A673 (cell line): ENCODE results near the gene APC. TPM values are rescaled to one million over a fixed set of nuclear protein-coding genes. Genes with fewer than 3 reads are reported as not detected.

Experiments used
- BruUV-seq: library from RNA; stranded (reverse); fragments of 400-500 nt; replicated peaks from 2 replicates; lab custom pipeline; 2021; lab: Mats Ljungman, UMichigan
- CTCF ChIA-PET: fragments of 300-600 bp; sonication (Branson Sonifier 250); formaldehyde crosslinking; loops from one replicate; lab custom pipeline; 2022; ENCODE audit warnings: antibody characterized with exemption; lab: Charles Lee
- POLR2A ChIA-PET: fragments of 300-600 bp; sonication (Branson Sonifier 250); formaldehyde crosslinking; loops from one replicate; lab custom pipeline; 2022; ENCODE audit warnings: antibody characterized with exemption; ENCODE audit not compliant: low non-redundant PET; lab: Charles Lee
- DNase-seq: peaks from one replicate; pipeline ENCODE4 v3.0.0-alpha.2; 2015; ENCODE audit warnings: low spot score
- H3K27ac ChIP-seq: fragments of 200-600 bp; sonication (generic); 2 replicates; pipeline ENCODE4 v1.5.1; 2016; ENCODE audit warnings: mixed run types, low read depth, mild to moderate bottlenecking, mixed read lengths, antibody characterized with exemption, low read length; ENCODE audit not compliant: poor library complexity, severe bottlenecking
- H3K27me3 ChIP-seq: fragments of 200-600 bp; sonication (generic); replicated peaks from 2 replicates; pipeline ENCODE4 v1.6.1; 2017; ENCODE audit warnings: mixed run types, low read depth, mild to moderate bottlenecking, mixed read lengths, antibody characterized with exemption, low read length; ENCODE audit not compliant: insufficient read depth, poor library complexity
- H3K36me3 ChIP-seq: fragments of 200-600 bp; sonication (generic); 2 replicates; pipeline ENCODE4 v1.6.1; 2016; ENCODE audit warnings: mixed run types, mild to moderate bottlenecking, mixed read lengths, antibody characterized with exemption, low read length; ENCODE audit not compliant: insufficient read depth, poor library complexity, severe bottlenecking
- H3K4me1 ChIP-seq: fragments of 200-600 bp; sonication (generic); 2 replicates; pipeline ENCODE4 v1.6.1; 2017; ENCODE audit warnings: mixed run types, mild to moderate bottlenecking, mixed read lengths, antibody characterized with exemption, low read length; ENCODE audit not compliant: insufficient read depth, poor library complexity, severe bottlenecking
- H3K4me3 ChIP-seq: fragments of 200-600 bp; sonication (generic); 2 replicates; pipeline ENCODE4 v1.5.1; 2016; ENCODE audit warnings: low read depth, mixed run types, mild to moderate bottlenecking, mixed read lengths, low read length; ENCODE audit not compliant: poor library complexity, severe bottlenecking
- H3K9me3 ChIP-seq: fragments of 200-600 bp; sonication (generic); 2 replicates; pipeline ENCODE4 v1.6.1; 2016; ENCODE audit warnings: mixed run types, low read depth, mild to moderate bottlenecking, mixed read lengths, antibody characterized with exemption, low read length; ENCODE audit not compliant: poor library complexity, severe bottlenecking
- CTCF ChIP-seq: fragments of 300-800, 200-600 bp; sonication (generic); conservative IDR thresholded peaks from 2 replicates; pipeline ENCODE4 v1.5.1; 2017; ENCODE audit warnings: low read depth, mild to moderate bottlenecking, antibody characterized with exemption, low read length, moderate library complexity, mixed read lengths
- EZH2 ChIP-seq: fragments of 200-600 bp; sonication (generic); IDR thresholded peaks from 2 replicates; pipeline ENCODE4 v1.6.1; 2017; ENCODE audit warnings: borderline replicate concordance, low read depth, mild to moderate bottlenecking, mixed read lengths, antibody characterized with exemption, low read length; ENCODE audit not compliant: poor library complexity, severe bottlenecking
- intact Hi-C: fragments of 100-400 bp; cut with micrococcal nuclease; formaldehyde crosslinking; loops from one replicate; pipeline ENCODE4 v1.10.0; 2022; ENCODE audit not compliant: unreplicated experiment
- total RNA-seq: library from RNA; stranded (reverse); gene quantifications from 2 replicates; pipeline ENCODE4 v1.2.3, GENCODE V29; 2021

Gene APC
- total RNA-seq, 1 experiment from 2014 or later, result 39.3 TPM

- DNase-seq, result no peak
- Histone ChIP-seq H3K36me3 (no peaks in the 10 kb centered on the region), H3K9me3 (no peaks in the 10 kb centered on the region), H3K4me3 (no peak overlapping the region), H3K4me1 (peaks cover 8% of the 10 kb centered on the region), H3K27me3 (no peaks in the 10 kb centered on the region), H3K27ac (no peak overlapping the region)
- ChIA-PET CTCF (no interaction called here), POLR2A (no interaction called here)
- no peak for TF ChIP-seq EZH2
- TF ChIP-seq CTCF, result no peak
- BruUV-seq, result no TSS peak
- intact Hi-C loops, result no loop called here
Observed at GRCh38 chr5:112733586-112733985, 4.1 kb upstream of the APC start.

DNA sequence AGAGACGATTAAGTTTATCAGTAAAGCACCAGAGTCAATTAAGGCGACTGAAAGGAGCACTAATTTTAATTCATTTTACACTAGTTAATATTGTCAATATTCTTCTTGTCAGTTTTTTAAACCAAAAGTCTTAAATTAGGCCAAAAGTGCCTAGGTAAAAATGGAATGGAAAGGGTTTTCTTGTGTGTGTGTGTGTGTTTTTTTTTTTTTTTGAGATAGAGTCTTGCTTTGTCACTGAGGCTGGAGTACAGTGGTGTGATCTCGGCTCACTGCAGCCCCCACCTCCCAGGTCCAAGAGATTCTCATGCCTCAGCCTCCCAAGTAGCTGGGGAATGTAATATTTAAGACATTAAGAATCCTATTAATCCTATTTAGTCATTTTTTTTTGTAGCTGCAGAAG, 3.1 kb upstream of the APC start:
- ChIA-PET POLR2A (no interaction called here), CTCF (no interaction called here)
- TF ChIP-seq CTCF (no peak), EZH2 (no peak)
- no peak for DNase-seq
- no TSS peak for BruUV-seq
- no peaks in the 10 kb centered on the region for H3K9me3 ChIP-seq
- H3K4me1 ChIP-seq, result peaks cover 15% of the 10 kb centered on the region
- H3K27me3 ChIP-seq, result no peaks in the 10 kb centered on the region
- H3K27ac ChIP-seq, result no peak overlapping the region
- intact Hi-C loops, result no loop called here
- H3K4me3 ChIP-seq, result no peak overlapping the region
- no peaks in the 10 kb centered on the region for H3K36me3 ChIP-seq

DNA sequence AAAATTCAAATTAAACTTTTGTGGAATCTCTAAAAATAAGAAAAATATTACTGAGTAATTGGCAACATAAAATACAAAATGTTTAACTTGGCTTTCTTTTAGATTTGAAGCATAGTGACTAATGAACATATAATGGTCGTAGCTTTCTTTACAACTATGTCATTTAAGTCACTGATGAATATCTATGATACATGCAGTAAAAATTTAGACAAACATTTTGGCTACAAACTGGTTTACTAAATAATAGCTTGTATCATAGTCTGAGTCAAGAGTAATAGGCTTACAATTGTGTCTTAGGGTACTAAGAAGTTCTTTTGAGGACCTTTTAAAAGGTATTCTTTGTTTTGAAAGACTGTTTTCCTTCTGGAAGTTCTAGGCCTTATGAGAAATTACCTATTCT, 2.0 kb upstream of the APC start:
- ChIA-PET POLR2A (no interaction called here), CTCF (no interaction called here)
- Histone ChIP-seq H3K36me3 (no peaks in the 10 kb centered on the region), H3K27ac (no peak overlapping the region), H3K4me1 (peaks cover 15% of the 10 kb centered on the region), H3K27me3 (no peaks in the 10 kb centered on the region), H3K4me3 (no peak overlapping the region), H3K9me3 (no peaks in the 10 kb centered on the region)
- intact Hi-C loops, result no loop called here
- TF ChIP-seq EZH2 (no peak), CTCF (no peak)
- DNase-seq, result no peak
- no TSS peak for BruUV-seq
